GM12878 (cell line): ENCODE measurements around the gene WDFY4. TPM values are rescaled to one million over a fixed set of nuclear protein-coding genes. Genes with fewer than 3 reads are reported as not detected.

Experiments used
- ATAC-seq: fragments of 200-7000 bp; cut with Tn5 transposase; 3 replicates; pipeline ENCODE4 v1.9.1; 2020; ENCODE audit warnings: mild to moderate bottlenecking, moderate library complexity
- BruUV-seq: library from RNA; stranded (reverse); fragments of 400-500 nt; replicated peaks from 2 replicates; lab custom pipeline; 2021; lab: Mats Ljungman, UMichigan
- CTCF ChIA-PET: fragments of 300-600 bp; sonication (Branson Sonifier 250); formaldehyde crosslinking; extraction: SDS; loops from one replicate; lab custom pipeline; 2021; ENCODE audit warnings: inconsistent platforms; lab: Yijun Ruan, JAX
- POLR2A ChIA-PET: fragments of 350-600 bp; formaldehyde crosslinking; extraction: SDS; loops from one replicate; lab custom pipeline; 2021; ENCODE audit warnings: inconsistent platforms; lab: Charles Lee
- RAD21 ChIA-PET: fragments of 300-600 bp; sonication (Branson Sonifier 250); formaldehyde crosslinking; loops from one replicate; lab custom pipeline; 2023; ENCODE audit warnings: antibody characterized with exemption; ENCODE audit not compliant: unreplicated experiment; lab: Charles Lee
- SMC1A ChIA-PET: fragments of 300-600 bp; sonication (Branson Sonifier 250); formaldehyde crosslinking; loops from one replicate; lab custom pipeline; 2023; ENCODE audit not compliant: unreplicated experiment, uncharacterized antibody; lab: Charles Lee
- DNase-seq: peaks from one replicate; pipeline ENCODE4 v3.0.0-alpha.2; 2011; ENCODE audit warnings: low read depth, low spot score
- FAIRE-seq: peaks from 3 replicates; lab custom pipeline; 2011; peaks lifted over from hg19 to GRCh38; lab: Jason Lieb, UNC
- H2AFZ ChIP-seq: 2 replicates; pipeline ENCODE4 v1.6.0; 2011; ENCODE audit warnings: low read depth, low read length, control low read depth; ENCODE audit not compliant: control insufficient read depth
- H3K27ac ChIP-seq: 2 replicates; pipeline ENCODE4 v1.5.1; 2011; ENCODE audit warnings: control low read depth; ENCODE audit not compliant: control insufficient read depth, insufficient read depth
- H3K27me3 ChIP-seq, 2 experiments: replicated peaks in 1 of 2; 2 replicates each; pipeline versions ENCODE4 v1.6.0 to v1.6.1; 2011; ENCODE audit warnings: low read length in 1 of 2; ENCODE audit not compliant: control insufficient read depth in 2 of 2, insufficient read depth in 2 of 2
- H3K36me3 ChIP-seq, 2 experiments: 2 replicates each; pipeline ENCODE4 v1.5.1; 2011; ENCODE audit warnings: low read length in 1 of 2; ENCODE audit not compliant: control insufficient read depth in 2 of 2, insufficient read depth in 2 of 2
- H3K4me1 ChIP-seq: 2 replicates; pipeline ENCODE4 v1.6.1; 2011; ENCODE audit warnings: mild to moderate bottlenecking, low read length, moderate library complexity, mixed read lengths; ENCODE audit not compliant: control insufficient read depth, insufficient read depth
- H3K4me2 ChIP-seq: 2 replicates; pipeline ENCODE4 v1.6.0; 2011; ENCODE audit warnings: control low read depth; ENCODE audit not compliant: control insufficient read depth, insufficient read depth
- H3K4me3 ChIP-seq: fragments of 200-600 bp; sonication (generic); 2 replicates; pipeline ENCODE4 v1.5.1; 2016
- H3K79me2 ChIP-seq: 2 replicates; pipeline ENCODE4 v1.6.0; 2011; ENCODE audit warnings: low read length; ENCODE audit not compliant: control insufficient read depth, insufficient read depth
- H3K9ac ChIP-seq: 2 replicates; pipeline ENCODE4 v1.8.0; 2011; ENCODE audit warnings: low read length, control low read depth, mixed read lengths; ENCODE audit not compliant: control insufficient read depth, insufficient read depth
- H3K9me3 ChIP-seq: replicated peaks from 3 replicates; pipeline ENCODE4 v1.5.1; 2011; ENCODE audit warnings: mild to moderate bottlenecking, low read length; ENCODE audit not compliant: control insufficient read depth, insufficient read depth
- H4K20me1 ChIP-seq: 2 replicates; pipeline ENCODE4 v1.6.0; 2011; ENCODE audit not compliant: control insufficient read depth, insufficient read depth
- HCFC1 ChIP-seq: fragments of 150-350 bp; IDR thresholded peaks from 2 replicates; pipeline ENCODE4 v1.6.1; 2014; ENCODE audit warnings: low read length
- JUNB ChIP-seq: IDR thresholded peaks from 2 replicates; pipeline ENCODE4 v1.6.1; 2016; ENCODE audit warnings: antibody characterized with exemption, mild to moderate bottlenecking
- KLF5 ChIP-seq: fragments of 450-650 bp; IDR thresholded peaks from 2 replicates; pipeline ENCODE4 v1.6.1; 2014; ENCODE audit warnings: mild to moderate bottlenecking; ENCODE audit not compliant: partially characterized antibody
- RAD51 ChIP-seq: fragments of 450-650 bp; IDR thresholded peaks from 2 replicates; pipeline ENCODE4 v1.6.1; 2016; ENCODE audit warnings: moderate library complexity, mild to moderate bottlenecking, inconsistent platforms
- RUNX3 ChIP-seq: IDR thresholded peaks from 2 replicates; pipeline ENCODE4 v1.6.1; 2012; ENCODE audit warnings: low read length, inconsistent platforms
- SIX5 ChIP-seq: IDR thresholded peaks from 2 replicates; pipeline ENCODE4 v1.6.1; 2011; ENCODE audit warnings: mild to moderate bottlenecking, low read depth, low read length, moderate library complexity; ENCODE audit not compliant: severe bottlenecking
- SMARCA5 ChIP-seq: fragments of 450-650 bp; IDR thresholded peaks from 2 replicates; pipeline ENCODE4 v1.6.1; 2017; ENCODE audit warnings: mild to moderate bottlenecking
- ZNF622 ChIP-seq: fragments of 450-650 bp; IDR thresholded peaks from 2 replicates; pipeline ENCODE4 v1.6.1; 2017; ENCODE audit warnings: mild to moderate bottlenecking, inconsistent platforms
- ZSCAN29 ChIP-seq: fragments of 450-650 bp; IDR thresholded peaks from 2 replicates; pipeline ENCODE4 v1.6.1; 2017; ENCODE audit warnings: mild to moderate bottlenecking, moderate library complexity
- whole genome bisulfite sequencing: methylation state at CpG from one replicate; pipeline ENCODE4 v1.1.6; 2016; ENCODE audit warnings: low lambda C conversion rate; ENCODE audit not compliant: insufficient replicate concordance, insufficient coverage; ENCODE audit errors: missing lambda C conversion rate; 5-methylcytosine and 5-hydroxymethylcytosine counted together
- in situ Hi-C: fragments of 300-500 bp; cut with MboI; formaldehyde crosslinking; loops from 9 replicates; pipeline ENCODE4 v1.14.3; 2018; ENCODE audit warnings: mixed read lengths
- intact Hi-C: fragments of 100-400 bp; cut with micrococcal nuclease; formaldehyde crosslinking; loops from one replicate; pipeline ENCODE4 v1.14.2; 2022; ENCODE audit not compliant: unreplicated experiment
- polyA plus RNA-seq, 11 experiments: library from polyadenylated mRNA; depleted of rRNA in 4 of 11; unstranded in 6 of 11; stranded (reverse) in 5 of 11; fragments of >200 nt; fragmentation: Nextera tagmentation in 4 of 11; fragmentation: Illumina TruSeq in 1 of 11; extraction: Ambion mirVana in 4 of 11; extraction: Trizol in 1 of 11; gene quantifications; 1 replicate in 1 of 11; 2 replicates in 10 of 11; pipeline versions ENCODE4 v1.2.1 to v1.2.3, GENCODE V29; 2011 to 2016; ENCODE audit warnings: inconsistent platforms in 2 of 11, missing spikeins in 2 of 11, low read depth in 1 of 11
- total RNA-seq, 4 experiments: library from RNA; depleted of rRNA in 3 of 4; stranded (reverse); fragments of >200 nt in 3 of 4; fragmentation: Illumina TruSeq in 1 of 4; extraction: Trizol in 1 of 4; gene quantifications; 2 replicates each; pipeline versions ENCODE4 v1.2.1 to v1.2.3, GENCODE V29; 2013 to 2021
- TF ChIP-seq, protein P1 (sequence below): IDR thresholded peaks from 2 replicates; pipeline ENCODE4 v1.6.1; 2012; ENCODE audit warnings: low read depth, low read length, improper control_type of control experiment
- TF ChIP-seq, protein P2 (sequence below): fragments of 450-650 bp; IDR thresholded peaks from 2 replicates; pipeline ENCODE4 v1.6.1; 2017; ENCODE audit warnings: mild to moderate bottlenecking
- TF ChIP-seq, protein P3 (sequence below): fragments of 450-650 bp; IDR thresholded peaks from 2 replicates; pipeline ENCODE4 v1.6.1; 2017; ENCODE audit warnings: mild to moderate bottlenecking, low read depth, inconsistent platforms; ENCODE audit not compliant: poor library complexity, severe bottlenecking

Gene WDFY4
- total and polyA plus RNA-seq, 10 of the 15 experiments (the other 5 are each of a cell fraction or from before 2014, with no cell fraction given), result 13.5 to 132 (median 47.3) TPM

DNA sequence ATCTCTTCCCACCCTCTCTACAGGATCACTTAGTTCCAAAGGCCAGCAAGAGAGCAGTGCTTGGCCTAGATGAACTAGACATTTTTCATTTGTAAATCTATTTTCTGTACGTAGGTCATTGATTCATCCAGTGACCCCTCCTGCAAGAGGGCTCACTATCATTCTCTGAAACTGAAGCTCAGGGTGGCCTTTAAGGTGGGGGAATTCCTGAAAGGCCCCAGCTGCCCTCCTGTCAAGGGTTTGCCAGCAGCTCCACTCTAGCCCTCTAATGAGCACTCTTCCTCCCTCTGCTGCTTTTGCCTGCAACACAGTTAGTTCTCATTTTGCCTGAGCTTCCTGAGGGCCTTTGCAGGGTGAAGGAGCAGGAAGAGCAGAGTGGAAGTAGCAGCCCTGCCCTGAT is 213.8 kb downstream of the WDFY4 start:
- no peak for FAIRE-seq
- POLR2A ChIA-PET, result no interaction called here

More for the DNA sequence above, 213.8 kb downstream of the WDFY4 start:
- no TSS peak for BruUV-seq
- DNase-seq (no peak), ATAC-seq (peak; percentile 51; the same call in 2 of the 3 replicates)
- Histone ChIP-seq H3K4me2 (no peak overlapping the region), H2AFZ (no peak overlapping the region), H4K20me1 (no peaks in the 10 kb centered on the region), H3K4me3 (no peak overlapping the region), H3K79me2 (no peaks in the 10 kb centered on the region), H3K36me3 (peaks cover 21 to 29% of the 10 kb centered on the region in 2 experiments), H3K27ac (no peak overlapping the region), H3K4me1 (no peaks in the 10 kb centered on the region), H3K9me3 (no peaks in the 10 kb centered on the region), H3K9ac (no peak overlapping the region), H3K27me3 (no peaks in the 10 kb centered on the region)
- WGBS, result 92% methylated on average over 1 of the region's 1 CpG
- TF ChIP-seq ZNF622 (no peak), HCFC1 (no peak), RUNX3 (no peak), JUNB (no peak), RAD51 (no peak), SMARCA5 (no peak), SIX5 (no peak), ZSCAN29 (no peak), KLF5 (no peak)
- TF ChIP-seq, protein P1, sequence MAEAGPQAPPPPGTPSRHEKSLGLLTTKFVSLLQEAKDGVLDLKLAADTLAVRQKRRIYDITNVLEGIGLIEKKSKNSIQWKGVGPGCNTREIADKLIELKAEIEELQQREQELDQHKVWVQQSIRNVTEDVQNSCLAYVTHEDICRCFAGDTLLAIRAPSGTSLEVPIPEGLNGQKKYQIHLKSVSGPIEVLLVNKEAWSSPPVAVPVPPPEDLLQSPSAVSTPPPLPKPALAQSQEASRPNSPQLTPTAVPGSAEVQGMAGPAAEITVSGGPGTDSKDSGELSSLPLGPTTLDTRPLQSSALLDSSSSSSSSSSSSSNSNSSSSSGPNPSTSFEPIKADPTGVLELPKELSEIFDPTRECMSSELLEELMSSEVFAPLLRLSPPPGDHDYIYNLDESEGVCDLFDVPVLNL, result no peak
- TF ChIP-seq, protein P2, sequence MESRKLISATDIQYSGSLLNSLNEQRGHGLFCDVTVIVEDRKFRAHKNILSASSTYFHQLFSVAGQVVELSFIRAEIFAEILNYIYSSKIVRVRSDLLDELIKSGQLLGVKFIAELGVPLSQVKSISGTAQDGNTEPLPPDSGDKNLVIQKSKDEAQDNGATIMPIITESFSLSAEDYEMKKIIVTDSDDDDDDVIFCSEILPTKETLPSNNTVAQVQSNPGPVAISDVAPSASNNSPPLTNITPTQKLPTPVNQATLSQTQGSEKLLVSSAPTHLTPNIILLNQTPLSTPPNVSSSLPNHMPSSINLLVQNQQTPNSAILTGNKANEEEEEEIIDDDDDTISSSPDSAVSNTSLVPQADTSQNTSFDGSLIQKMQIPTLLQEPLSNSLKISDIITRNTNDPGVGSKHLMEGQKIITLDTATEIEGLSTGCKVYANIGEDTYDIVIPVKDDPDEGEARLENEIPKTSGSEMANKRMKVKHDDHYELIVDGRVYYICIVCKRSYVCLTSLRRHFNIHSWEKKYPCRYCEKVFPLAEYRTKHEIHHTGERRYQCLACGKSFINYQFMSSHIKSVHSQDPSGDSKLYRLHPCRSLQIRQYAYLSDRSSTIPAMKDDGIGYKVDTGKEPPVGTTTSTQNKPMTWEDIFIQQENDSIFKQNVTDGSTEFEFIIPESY, result no peak
- TF ChIP-seq, protein P3, sequence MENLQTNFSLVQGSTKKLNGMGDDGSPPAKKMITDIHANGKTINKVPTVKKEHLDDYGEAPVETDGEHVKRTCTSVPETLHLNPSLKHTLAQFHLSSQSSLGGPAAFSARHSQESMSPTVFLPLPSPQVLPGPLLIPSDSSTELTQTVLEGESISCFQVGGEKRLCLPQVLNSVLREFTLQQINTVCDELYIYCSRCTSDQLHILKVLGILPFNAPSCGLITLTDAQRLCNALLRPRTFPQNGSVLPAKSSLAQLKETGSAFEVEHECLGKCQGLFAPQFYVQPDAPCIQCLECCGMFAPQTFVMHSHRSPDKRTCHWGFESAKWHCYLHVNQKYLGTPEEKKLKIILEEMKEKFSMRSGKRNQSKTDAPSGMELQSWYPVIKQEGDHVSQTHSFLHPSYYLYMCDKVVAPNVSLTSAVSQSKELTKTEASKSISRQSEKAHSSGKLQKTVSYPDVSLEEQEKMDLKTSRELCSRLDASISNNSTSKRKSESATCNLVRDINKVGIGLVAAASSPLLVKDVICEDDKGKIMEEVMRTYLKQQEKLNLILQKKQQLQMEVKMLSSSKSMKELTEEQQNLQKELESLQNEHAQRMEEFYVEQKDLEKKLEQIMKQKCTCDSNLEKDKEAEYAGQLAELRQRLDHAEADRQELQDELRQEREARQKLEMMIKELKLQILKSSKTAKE, result no peak
- CTCF ChIA-PET, result interaction anchor here (1.0 to 1.5 kb wide), 2 partner anchors 234 to 240 kb away, joined by 3 to 5 read pairs; no protein-coding TSS in a partner anchor
- in situ Hi-C loops (no loop called here), intact Hi-C loops (no loop called here)
- SMC1A ChIA-PET, result interaction anchor here (1.0 kb wide), 1 partner anchor 17 kb away, joined by 3 read pairs; no protein-coding TSS in a partner anchor
- RAD21 ChIA-PET, result no interaction called here
